ENCODE measurements around the gene ZFP57.

ZFP57 gene

GRCh38 chr6:29651413-29652197, 29.3 kb downstream of the ZFP57 start:
- no peak for DNase-seq

GRCh38 chr6:29649701-29650673, 31.0 kb downstream of the ZFP57 start:
- DNase-seq, result peak; percentile 99

GRCh38 chr6:29647927-29648642, 32.9 kb downstream of the ZFP57 start:
- no peak for DNase-seq

- peak; percentile 67 for DNase-seq
Measured at GRCh38 chr6:29641430-29642148, 39.4 kb downstream of the ZFP57 start.

- no peak for DNase-seq
Measured at GRCh38 chr6:29637247-29637646, 43.7 kb downstream of the ZFP57 start.

- no peak for DNase-seq
Measured at GRCh38 chr6:29633534-29633905, 47.4 kb downstream of the ZFP57 start.

GRCh38 chr6:29632789-29633533, 48.0 kb downstream of the ZFP57 start, which contains the start of gene GABBR1:
TSS of gene GABBR1 (minus strand) at chr6:29633183. CDS start at chr6:29632385, 798 bp downstream.
- peak; percentile 90 for DNase-seq

- peak; percentile 86 for DNase-seq
Measured at GRCh38 chr6:29631860-29632731, 48.9 kb downstream of the ZFP57 start.

- DNase-seq, result no peak
Measured at GRCh38 chr6:29631209-29631810, 49.6 kb downstream of the ZFP57 start.

- DNase-seq, result no peak
Measured at GRCh38 chr6:29630315-29630714, 50.6 kb downstream of the ZFP57 start.

GRCh38 chr6:29629571-29629970, 51.4 kb downstream of the ZFP57 start:
- no peak for DNase-seq

GRCh38 chr6:29628419-29629281, 52.3 kb downstream of the ZFP57 start:
- peak; percentile 84 for DNase-seq

- DNase-seq, result peak; percentile 84
Measured at GRCh38 chr6:29627755-29628418, 53.1 kb downstream of the ZFP57 start.

GRCh38 chr6:29626948-29627754, 53.8 kb downstream of the ZFP57 start:
- no peak for DNase-seq

- DNase-seq, result no peak
Measured at GRCh38 chr6:29625337-29625930, 55.5 kb downstream of the ZFP57 start.

- no peak for DNase-seq
Measured at GRCh38 chr6:29624520-29624961, 56.4 kb downstream of the ZFP57 start.

Data from activated effector memory CD4-positive, alpha-beta T cell treated with anti-CD3 and anti-CD28 coated beads, Interleukin-2, amount 50 U/mL, for 16 hours (primary cell).